Measurements from ENCODE around the gene CD5L. TPM values are rescaled to one million over a fixed set of nuclear protein-coding genes. Genes with fewer than 3 reads are reported as not detected.

The CD5L gene
- not detected for polyA plus RNA-seq (2013, experiment 1 of 2; ENCODE audit: insufficient read length)
- polyA plus RNA-seq (2013, experiment 2 of 2; ENCODE audit: insufficient read length), result not detected

GRCh38 chr1:157841708-157842107 is at the start of gene CD5L:
CD5L (minus strand) TSS chr1:157841808; CDS start chr1:157841701, 107 bp downstream.
- DNase-seq, result no peak

GRCh38 chr1:157882580-157882979 is 41.0 kb upstream of the CD5L start:
- DNase-seq, result no peak

- DNase-seq, result no peak
Measured at GRCh38 chr1:157880621-157881020, 39.0 kb upstream of the CD5L start.

- peak; percentile 36 for DNase-seq
Measured at GRCh38 chr1:157878059-157878458, 36.5 kb upstream of the CD5L start.

- DNase-seq, result no peak
Measured at GRCh38 chr1:157870490-157870889, 28.9 kb upstream of the CD5L start.

- DNase-seq, result no peak
Measured at GRCh38 chr1:157868654-157869053, 27.0 kb upstream of the CD5L start.

GRCh38 chr1:157862114-157863070 is 20.8 kb upstream of the CD5L start:
- DNase-seq, result no peak

- no peak for DNase-seq
Measured at GRCh38 chr1:157856538-157856937, 14.9 kb upstream of the CD5L start.

GRCh38 chr1:157852476-157852875 is 10.9 kb upstream of the CD5L start:
- peak; percentile 44 for DNase-seq

GRCh38 chr1:157849229-157849875 is 7.7 kb upstream of the CD5L start:
- no peak for DNase-seq

- no peak for DNase-seq
Measured at GRCh38 chr1:157844089-157844830, 2.7 kb upstream of the CD5L start.

- no peak for DNase-seq
Measured at GRCh38 chr1:157842939-157843338, 1.3 kb upstream of the CD5L start.

GRCh38 chr1:157838966-157839365 is 2.6 kb downstream of the CD5L start:
- DNase-seq, result no peak

- no peak for DNase-seq
Measured at GRCh38 chr1:157834430-157834829, 7.2 kb downstream of the CD5L start.

- no peak for DNase-seq
Measured at GRCh38 chr1:157833145-157833544, 8.5 kb downstream of the CD5L start.

- DNase-seq, result no peak
Measured at GRCh38 chr1:157831968-157832626, 9.5 kb downstream of the CD5L start.

GRCh38 chr1:157830887-157831286 is 10.7 kb downstream of the CD5L start:
- no peak for DNase-seq

- no peak for DNase-seq
Measured at GRCh38 chr1:157829711-157830110, 11.9 kb downstream of the CD5L start.

GRCh38 chr1:157829210-157829609 is 12.4 kb downstream of the CD5L start:
- DNase-seq, result no peak

GRCh38 chr1:157820299-157820698 is 21.3 kb downstream of the CD5L start:
- DNase-seq, result no peak

- no peak for DNase-seq
Measured at GRCh38 chr1:157819896-157820295, 21.7 kb downstream of the CD5L start, which contains the start of gene FCRL1. FCRL1 (minus strand) TSS chr1:157820120; CDS start chr1:157820037, 83 bp downstream.

GRCh38 chr1:157819215-157819614 is 22.4 kb downstream of the CD5L start:
- no peak for DNase-seq

Measured in fibroblast of skin of abdomen (primary cell).